Cardiac septum (tissue), 1 donor: ENCODE data around the gene EVI5. TPM values are rescaled to one million over a fixed set of nuclear protein-coding genes. Genes with fewer than 3 reads are reported as not detected.
A peak's percentile ranks its signal among the peaks of the same experiment; 100 is the strongest.

ENCODE experiments used
- DNase-seq: peaks from one replicate; pipeline ENCODE4 v3.0.0-alpha.2; 2020; ENCODE audit warnings: low spot score
- intact Hi-C: fragments of 100-400 bp; cut with DNase I; formaldehyde crosslinking; loops from one replicate; pipeline ENCODE4 v1.14.0; 2022
- long read RNA-seq: library from polyadenylated mRNA; unstranded; transcript quantifications from one replicate; pipeline ENCODE4 v2.0.0, GENCODE V29; 2021
- total RNA-seq: library from RNA; stranded (reverse); fragmentation: NEBNext Ultra II Directional; extraction: Animal tissue kit (Norgen Biotek cat#: 25700); gene quantifications from one replicate; pipeline ENCODE4 v1.2.1, GENCODE V29; 2021
- donor health status: DM: no; HTN: no; CAD: no.

Gene EVI5
- total RNA-seq: 30.7 TPM
- long read RNA-seq, partial matches to known transcripts: 3 of 16 reads
- long read RNA-seq, other reads (novel, unspliced or antisense): 13 of 16 reads

GRCh38 chr1:92784639-92785500, at the start of gene EVI5:
EVI5 (minus strand) TSS chr1:92785108; CDS start chr1:92736546, 48,562 bp downstream.
- DNase-seq: peak; percentile 97
- intact Hi-C loops: loop anchor here (5.0 kb wide), 1 partner anchor 47 kb away; the partner anchor contains the start of gene RPL5

GRCh38 chr1:92834617-92835016, 49.7 kb upstream of the EVI5 start:
- DNase-seq: no peak
- intact Hi-C loops: loop anchor here (5.0 kb wide), 2 partner anchors 47 to 77 kb away; partner anchors contain the start of gene EVI5

DNA sequence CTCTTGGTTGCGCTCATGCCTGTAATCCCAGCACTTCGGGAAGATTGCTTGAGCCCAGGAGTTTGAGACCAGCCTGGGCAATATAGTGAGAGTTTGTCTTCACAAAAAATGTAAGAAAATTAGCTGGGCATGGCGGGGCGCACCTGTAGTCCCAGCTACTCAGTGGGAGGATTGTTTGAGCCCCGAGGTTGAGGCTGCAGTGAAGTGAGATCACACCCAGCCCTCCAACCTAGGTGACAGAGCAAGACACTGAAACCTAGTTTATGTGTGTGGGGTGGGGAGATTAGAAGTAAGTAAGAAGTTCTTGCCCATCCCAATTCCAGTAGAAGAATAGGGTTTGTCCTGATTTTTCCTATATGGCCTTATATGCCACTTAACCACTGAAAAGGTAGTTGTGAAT, 48.9 kb upstream of the EVI5 start:
- intact Hi-C loops: loop anchor here (5.0 kb wide), 2 partner anchors 47 to 77 kb away; partner anchors contain the start of gene EVI5
- no peak for DNase-seq

GRCh38 chr1:92832537-92833114, 47.7 kb upstream of the EVI5 start:
- intact Hi-C loops: loop anchor here (5.0 kb wide), 2 partner anchors 45 to 75 kb away; partner anchors contain the start of gene EVI5
- no peak for DNase-seq

GRCh38 chr1:92831762-92832536, 47.0 kb upstream of the EVI5 start, which contains the start of gene RPL5:
RPL5 (plus strand) TSS chr1:92832040; CDS start chr1:92832115, 75 bp downstream.
- intact Hi-C loops: loop anchor here (5.0 kb wide), 2 partner anchors 45 to 75 kb away; partner anchors contain the start of gene EVI5
- DNase-seq: peak; percentile 99

DNA sequence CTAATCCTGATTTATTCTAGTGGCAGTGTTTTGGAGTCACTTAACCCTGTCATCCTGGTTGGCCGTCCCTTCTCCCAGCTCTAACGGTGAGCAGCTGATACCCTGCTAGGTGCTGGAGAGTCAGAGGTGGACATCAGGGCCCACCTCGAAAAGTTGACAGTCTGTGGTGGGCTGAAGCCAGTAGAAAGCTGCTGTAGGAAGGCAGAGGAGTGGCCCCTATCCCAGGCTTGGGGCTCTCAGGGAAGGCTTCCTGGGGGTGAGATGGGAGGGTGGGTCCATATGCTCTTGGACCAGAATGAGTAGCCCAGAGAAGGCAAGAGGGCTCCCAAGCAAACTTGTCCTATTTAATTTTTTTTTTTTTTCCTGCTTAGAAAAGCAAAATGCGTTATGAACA, 46.5 kb upstream of the EVI5 start:
- intact Hi-C loops: loop anchor here (5.0 kb wide), 2 partner anchors 44 to 74 kb away; partner anchors contain the start of gene EVI5
- DNase-seq: no peak

GRCh38 chr1:92826792-92827191, 41.9 kb upstream of the EVI5 start:
- intact Hi-C loops: no loop called here

GRCh38 chr1:92822879-92823278, 38.0 kb upstream of the EVI5 start:
- intact Hi-C loops: no loop called here
- DNase-seq: no peak

More at GRCh38 chr1:92826792-92827191, 41.9 kb upstream of the EVI5 start:
- DNase-seq: no peak

GRCh38 chr1:92820551-92820950, 35.6 kb upstream of the EVI5 start:
- intact Hi-C loops: no loop called here
- DNase-seq: no peak

- intact Hi-C loops: no loop called here
- DNase-seq: no peak
Observed at GRCh38 chr1:92820024-92820423, 35.1 kb upstream of the EVI5 start.

DNA sequence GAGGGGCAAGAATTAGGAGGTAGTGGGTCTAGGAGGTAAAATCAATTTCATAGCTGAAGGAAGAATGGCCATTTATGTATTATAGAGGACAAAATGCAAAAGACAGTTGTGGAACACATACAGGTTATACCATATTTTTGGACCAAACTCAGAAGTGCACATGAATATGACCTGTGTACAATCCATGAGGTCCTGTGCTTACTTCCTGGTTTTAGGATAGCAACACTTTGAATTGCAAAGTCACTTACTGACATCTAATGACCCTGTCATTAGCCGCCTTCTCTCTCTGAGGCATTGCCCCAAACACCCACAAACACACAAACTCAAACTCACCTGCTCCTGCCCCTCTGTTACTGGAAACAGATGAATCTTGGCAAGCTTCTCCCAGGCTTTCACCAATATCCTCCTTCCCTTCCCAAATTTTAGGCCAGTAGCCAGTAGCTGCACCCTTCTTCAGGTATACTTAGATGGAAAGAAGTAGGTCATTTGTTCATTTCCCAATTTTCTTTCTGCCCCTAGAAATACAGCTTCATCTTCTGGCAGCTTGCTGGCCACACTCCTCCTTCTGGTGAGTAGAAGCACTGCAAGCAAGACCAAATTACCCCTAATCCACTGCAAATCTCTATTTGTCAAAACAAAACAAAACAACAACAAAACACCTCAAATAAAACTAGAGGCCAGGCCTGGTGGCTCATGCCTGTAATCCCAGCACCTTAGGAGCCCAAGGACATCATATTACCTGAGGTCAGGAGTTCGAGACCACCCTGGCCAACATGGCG, 33.3 kb upstream of the EVI5 start:
- intact Hi-C loops: loop anchor here (5.0 kb wide), 1 partner anchor 71 kb away; no protein-coding TSS in a partner anchor
- no peak for DNase-seq

DNA sequence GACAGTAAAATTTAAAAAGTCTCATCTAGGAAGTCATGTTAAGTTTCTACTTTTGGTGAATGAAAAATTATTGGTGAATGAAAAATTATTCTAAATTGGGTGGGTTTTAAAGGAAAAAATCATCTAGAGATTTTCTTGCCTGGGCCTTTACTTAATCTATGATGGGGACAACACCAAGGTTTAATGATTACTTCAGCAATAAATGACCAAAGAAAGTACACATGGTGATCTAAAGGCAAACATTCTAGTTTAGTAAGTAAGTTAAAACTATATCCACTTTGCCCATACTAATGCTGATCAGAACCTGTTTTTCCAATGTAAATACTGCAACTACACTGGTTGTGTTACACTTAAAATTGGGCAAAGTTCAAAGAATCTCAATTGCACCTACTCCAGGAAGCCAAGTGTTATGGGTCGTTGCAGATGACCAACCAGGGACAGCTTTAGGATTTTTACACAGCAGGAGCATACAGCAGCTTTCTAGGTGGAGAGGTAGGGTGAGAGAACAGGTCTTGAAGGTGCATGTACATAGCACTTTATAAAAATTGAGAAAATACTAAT, 32.3 kb upstream of the EVI5 start:
- no peak for DNase-seq
- intact Hi-C loops: loop anchor here (5.0 kb wide), 1 partner anchor 70 kb away; no protein-coding TSS in a partner anchor

- no peak for DNase-seq
- intact Hi-C loops: loop anchor here (5.0 kb wide), 1 partner anchor 69 kb away; no protein-coding TSS in a partner anchor
Observed at GRCh38 chr1:92816732-92817131, 31.8 kb upstream of the EVI5 start.

GRCh38 chr1:92808381-92808780, 23.5 kb upstream of the EVI5 start:
- intact Hi-C loops: no loop called here
- DNase-seq: no peak

DNA sequence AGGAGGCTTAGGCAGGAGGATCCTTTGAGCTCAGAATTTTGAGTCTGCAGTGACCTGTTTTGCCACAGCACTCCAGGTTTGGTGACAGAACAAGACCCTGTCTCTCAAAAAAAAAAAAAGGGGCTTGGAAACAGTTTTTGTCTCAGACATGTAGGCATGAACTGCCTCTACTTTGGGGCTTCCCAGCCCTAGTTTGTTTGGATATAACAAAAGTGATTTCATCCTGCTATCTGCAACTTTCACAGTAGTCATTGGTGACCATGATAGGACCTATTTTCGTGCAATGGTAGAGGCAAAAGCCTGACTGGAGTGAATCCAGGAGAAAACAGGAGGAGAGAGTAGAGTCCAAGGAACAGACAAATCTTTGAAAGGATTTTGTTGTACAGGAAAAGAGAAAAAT, 20.3 kb upstream of the EVI5 start:
- DNase-seq: no peak
- intact Hi-C loops: no loop called here

DNA sequence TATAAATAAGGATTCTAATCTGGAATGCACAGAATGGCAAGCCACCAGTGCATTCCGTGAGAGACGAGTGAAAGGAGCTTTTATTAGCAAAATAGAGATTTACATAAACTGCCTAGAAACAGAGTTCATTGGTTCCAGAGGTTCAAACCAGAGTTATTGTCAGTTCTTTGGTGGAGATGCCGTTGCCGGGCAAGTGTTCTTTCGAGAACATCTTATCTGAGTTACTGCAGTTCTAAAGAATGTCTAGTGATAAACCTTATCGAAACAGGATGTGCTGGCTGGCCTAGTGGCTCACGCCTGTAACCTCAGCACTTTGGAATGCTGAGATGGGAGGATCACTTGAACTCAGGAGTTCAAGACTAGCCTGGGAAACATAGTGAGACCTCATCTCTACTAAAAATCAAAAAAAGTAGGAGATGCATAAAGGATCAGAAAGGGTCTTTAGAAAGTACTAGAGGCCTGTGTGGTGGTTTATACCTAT, 19.9 kb upstream of the EVI5 start:
- intact Hi-C loops: no loop called here

GRCh38 chr1:92803140-92803887, 18.4 kb upstream of the EVI5 start:
- intact Hi-C loops: no loop called here
- DNase-seq: no peak

More for the DNA sequence above, 19.9 kb upstream of the EVI5 start:
- no peak for DNase-seq
